ENCODE data around the gene ELOVL2.
A peak's percentile ranks its signal among the peaks of the same experiment; 100 is the strongest.

ELOVL2 gene

GRCh38 chr6:11042750-11043377, 1.2 kb downstream of the ELOVL2 start:
- Mint-ChIP-seq H3K27me3 (ENCODE audit: low read depth) (peaks cover 58% of the 10 kb centered on the region), H3K27ac (peak overlapping the region; percentile 5 to 36 (median 27)), H3K36me3 (ENCODE audit: low read depth) (no peaks in the 10 kb centered on the region), H3K4me3 (peak overlapping the region; percentile 88 to 93 (median 92)), H3K4me1 (peaks cover 8% of the 10 kb centered on the region), H3K9me3 (no peaks in the 10 kb centered on the region)
- no peak for TF ChIP-seq CTCF (IDR thresholded peaks at IDR 0.05; ENCODE audit: unreplicated experiment in 3 of 3)

GRCh38 chr6:11042025-11042749, 1.9 kb downstream of the ELOVL2 start:
- H3K4me3 Mint-ChIP-seq, result peak overlapping the region; percentile 25 to 93 (median 60)
- H3K36me3 Mint-ChIP-seq (ENCODE audit: low read depth), result no peaks in the 10 kb centered on the region
- H3K9me3 Mint-ChIP-seq, result no peaks in the 10 kb centered on the region
- H3K4me1 Mint-ChIP-seq, result peaks cover 8% of the 10 kb centered on the region
- peaks cover 54% of the 10 kb centered on the region for H3K27me3 Mint-ChIP-seq (ENCODE audit: low read depth)
- no peak for TF ChIP-seq CTCF (IDR thresholded peaks at IDR 0.05; ENCODE audit: unreplicated experiment in 3 of 3)
- H3K27ac Mint-ChIP-seq, result no peak overlapping the region

GRCh38 chr6:11040134-11040533, 4.0 kb downstream of the ELOVL2 start:
- Mint-ChIP-seq H3K4me1 (peaks cover 8% of the 10 kb centered on the region), H3K4me3 (no peak overlapping the region), H3K36me3 (ENCODE audit: low read depth) (no peaks in the 10 kb centered on the region), H3K27ac (no peak overlapping the region), H3K9me3 (no peaks in the 10 kb centered on the region), H3K27me3 (ENCODE audit: low read depth) (peaks cover 45% of the 10 kb centered on the region)
- TF ChIP-seq CTCF (IDR thresholded peaks at IDR 0.05; ENCODE audit: unreplicated experiment in 3 of 3), result no peak

- no peak overlapping the region for H3K4me3 Mint-ChIP-seq
- no peaks in the 10 kb centered on the region for H3K9me3 Mint-ChIP-seq
- TF ChIP-seq CTCF (IDR thresholded peaks at IDR 0.05; ENCODE audit: unreplicated experiment in 3 of 3), result no peak
- no peak overlapping the region for H3K27ac Mint-ChIP-seq
- H3K27me3 Mint-ChIP-seq (ENCODE audit: low read depth), result peaks cover 39% of the 10 kb centered on the region
- H3K36me3 Mint-ChIP-seq (ENCODE audit: low read depth), result no peaks in the 10 kb centered on the region
- peaks cover 8% of the 10 kb centered on the region for H3K4me1 Mint-ChIP-seq
These were observed 5.1 kb downstream of the ELOVL2 start for GRCh38 chr6:11039040-11039439.

- peak overlapping the region in 1 of 3 experiments; percentile 35 for H3K4me3 Mint-ChIP-seq
- H3K4me1 Mint-ChIP-seq, result no peaks in the 10 kb centered on the region
- H3K9me3 Mint-ChIP-seq, result no peaks in the 10 kb centered on the region
- peak overlapping the region in 2 of 3 experiments; percentile 15 to 73 for H3K27ac Mint-ChIP-seq
- no peaks in the 10 kb centered on the region for H3K36me3 Mint-ChIP-seq (ENCODE audit: low read depth)
- H3K27me3 Mint-ChIP-seq (ENCODE audit: low read depth), result peaks cover 23% of the 10 kb centered on the region
- no peak for TF ChIP-seq CTCF (IDR thresholded peaks at IDR 0.05; ENCODE audit: unreplicated experiment in 3 of 3)
These were observed 7.1 kb downstream of the ELOVL2 start for GRCh38 chr6:11036977-11037430.
